ENCODE measurements around the gene UBE3C. TPM values are rescaled to one million over a fixed set of nuclear protein-coding genes. Genes with fewer than 3 reads are reported as not detected.
A peak's percentile ranks its signal among the peaks of the same experiment; 100 is the strongest.

UBE3C gene
- total RNA-seq, 1 donor from 2014 or later = 95.4 TPM

- peaks cover 33% of the 10 kb centered on the region for H3K36me3 Mint-ChIP-seq (ENCODE audit: low read depth)
Observed at GRCh38 chr7:157210682-157211081, 72.0 kb downstream of the UBE3C start.

GRCh38 chr7:157211690-157212089, 73.0 kb downstream of the UBE3C start:
- H3K27ac Mint-ChIP-seq = no peak overlapping the region
- no peaks in the 10 kb centered on the region for H3K9me3 Mint-ChIP-seq
- DNase-seq = no peak
- H3K27me3 Mint-ChIP-seq = no peaks in the 10 kb centered on the region
- H3K36me3 Mint-ChIP-seq (ENCODE audit: low read depth) = peaks cover 34% of the 10 kb centered on the region
- H3K4me1 Mint-ChIP-seq = peaks cover 4% of the 10 kb centered on the region
- intact Hi-C loops (cut with micrococcal nuclease) = no loop called here
- H3K4me3 Mint-ChIP-seq = no peak overlapping the region

More at GRCh38 chr7:157210682-157211081, 72.0 kb downstream of the UBE3C start:
- intact Hi-C loops (cut with micrococcal nuclease) = no loop called here
- H3K27me3 Mint-ChIP-seq = no peaks in the 10 kb centered on the region
- DNase-seq = no peak
- no peaks in the 10 kb centered on the region for H3K9me3 Mint-ChIP-seq
- H3K27ac Mint-ChIP-seq = no peak overlapping the region
- peaks cover 4% of the 10 kb centered on the region for H3K4me1 Mint-ChIP-seq
- no peak overlapping the region for H3K4me3 Mint-ChIP-seq

DNA sequence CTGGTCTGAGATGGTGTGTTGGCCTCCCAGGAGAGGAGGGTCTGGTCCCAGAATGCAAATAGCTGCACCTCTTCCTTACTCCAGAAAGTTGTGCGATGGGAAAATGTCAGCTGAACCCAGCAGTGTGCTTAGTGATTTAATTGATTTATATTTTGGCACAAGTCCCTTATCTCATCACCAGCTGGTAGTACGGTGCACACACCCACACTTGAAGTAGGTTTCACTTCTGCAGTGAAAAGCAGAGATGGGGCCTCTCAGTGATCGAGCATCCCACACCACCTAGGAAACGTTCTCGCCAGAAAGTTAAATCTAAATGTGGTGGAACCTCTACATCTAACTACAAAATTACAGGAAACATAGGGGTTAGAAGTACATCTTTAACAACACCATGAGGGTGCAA, 80.4 kb downstream of the UBE3C start:
- Mint-ChIP-seq H3K4me3 (no peak overlapping the region), H3K4me1 (peaks cover 3% of the 10 kb centered on the region), H3K27ac (no peak overlapping the region), H3K9me3 (no peaks in the 10 kb centered on the region), H3K36me3 (ENCODE audit: low read depth) (peaks cover 40% of the 10 kb centered on the region), H3K27me3 (no peaks in the 10 kb centered on the region)
- DNase-seq = no peak
- intact Hi-C loops (cut with micrococcal nuclease) = no loop called here

DNA sequence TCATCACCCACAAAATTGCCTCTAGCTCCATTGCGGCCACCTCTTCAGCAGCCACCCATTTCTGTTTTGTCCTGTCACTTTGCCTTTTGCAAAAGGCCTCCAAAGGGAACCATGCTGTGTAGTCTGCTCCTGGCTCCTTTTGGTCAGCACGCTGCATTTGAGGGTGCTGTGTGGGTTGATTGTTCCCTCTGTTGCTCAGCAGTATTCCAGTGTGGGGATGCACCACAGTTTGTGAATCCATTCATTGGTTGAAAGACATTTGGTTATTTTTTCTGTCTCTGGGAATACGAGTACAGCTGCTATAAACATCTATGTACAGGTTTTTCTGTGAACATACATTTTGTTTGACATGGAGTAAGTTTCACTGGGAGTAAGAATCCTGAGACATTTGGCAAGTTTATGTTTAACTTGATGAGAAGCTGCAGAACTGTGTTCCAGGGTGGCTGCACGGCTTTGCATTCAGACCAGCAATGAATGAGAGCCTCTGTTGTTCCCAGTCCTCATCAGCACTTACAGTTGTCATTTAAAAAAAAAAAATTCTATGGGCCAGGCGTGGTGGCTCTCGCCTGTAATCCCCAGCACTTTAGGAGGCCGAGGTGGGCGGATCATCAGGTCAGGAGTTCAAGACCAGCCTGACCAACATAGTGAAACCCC, 82.3 kb downstream of the UBE3C start:
- Mint-ChIP-seq H3K4me3 (no peak overlapping the region), H3K27ac (peak overlapping the region; percentile 45), H3K36me3 (ENCODE audit: low read depth) (peaks cover 50% of the 10 kb centered on the region), H3K9me3 (no peaks in the 10 kb centered on the region), H3K27me3 (no peaks in the 10 kb centered on the region), H3K4me1 (peaks cover 3% of the 10 kb centered on the region)
- no peak for DNase-seq
- intact Hi-C loops (cut with micrococcal nuclease) = no loop called here

DNA sequence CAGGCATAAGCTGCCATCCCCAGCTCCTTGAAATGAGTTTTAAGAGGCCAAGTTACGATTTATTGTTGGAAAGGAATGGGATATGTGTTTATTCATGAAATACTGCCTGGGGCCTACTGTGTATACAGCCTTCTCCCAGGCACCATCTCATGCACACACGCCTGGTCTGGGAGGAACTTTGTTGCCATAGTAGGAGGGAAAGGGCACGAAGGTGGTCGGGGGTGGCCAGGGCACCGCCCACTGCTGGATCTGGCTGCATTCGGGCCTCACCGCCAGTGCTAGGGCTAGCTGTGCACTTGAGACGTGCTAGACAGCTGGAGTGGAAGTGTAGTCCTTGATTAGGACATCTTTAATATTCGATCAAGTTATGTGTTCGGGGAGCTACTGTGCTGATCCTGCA, 84.0 kb downstream of the UBE3C start:
- Mint-ChIP-seq H3K4me3 (no peak overlapping the region), H3K27me3 (no peaks in the 10 kb centered on the region), H3K9me3 (no peaks in the 10 kb centered on the region), H3K27ac (no peak overlapping the region), H3K4me1 (peaks cover 3% of the 10 kb centered on the region), H3K36me3 (ENCODE audit: low read depth) (peaks cover 46% of the 10 kb centered on the region)
- no peak for DNase-seq
- intact Hi-C loops (cut with micrococcal nuclease) = no loop called here

DNA sequence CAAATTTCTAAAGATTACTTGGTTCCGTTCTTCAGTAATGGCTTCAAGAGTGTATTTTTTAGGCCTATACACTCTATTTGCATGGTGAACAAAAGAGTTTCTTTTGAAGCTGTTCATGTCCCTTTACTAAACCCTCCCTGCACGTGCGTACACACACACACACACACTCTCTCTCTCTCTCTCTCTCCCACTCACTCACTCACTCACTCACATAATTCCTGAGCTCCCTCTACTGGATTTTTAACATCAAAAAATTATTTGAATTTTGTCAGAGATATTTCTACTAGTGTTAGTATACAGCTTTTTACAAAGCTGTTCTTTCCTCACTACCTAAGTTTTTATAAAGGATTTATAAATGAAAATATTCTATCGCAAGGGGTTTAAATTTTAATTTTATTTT, 85.9 kb downstream of the UBE3C start:
- H3K4me1 Mint-ChIP-seq = no peaks in the 10 kb centered on the region
- no peak overlapping the region for H3K4me3 Mint-ChIP-seq
- peaks cover 40% of the 10 kb centered on the region for H3K36me3 Mint-ChIP-seq (ENCODE audit: low read depth)
- H3K27me3 Mint-ChIP-seq = no peaks in the 10 kb centered on the region
- intact Hi-C loops (cut with micrococcal nuclease) = no loop called here
- H3K27ac Mint-ChIP-seq = no peak overlapping the region
- DNase-seq = no peak
- no peaks in the 10 kb centered on the region for H3K9me3 Mint-ChIP-seq

- Mint-ChIP-seq H3K4me3 (no peak overlapping the region), H3K4me1 (no peaks in the 10 kb centered on the region), H3K27ac (no peak overlapping the region), H3K27me3 (no peaks in the 10 kb centered on the region), H3K9me3 (no peaks in the 10 kb centered on the region), H3K36me3 (ENCODE audit: low read depth) (peaks cover 45% of the 10 kb centered on the region)
- intact Hi-C loops (cut with micrococcal nuclease) = no loop called here
- DNase-seq = peak; percentile 76
Observed at GRCh38 chr7:157228864-157229422, 90.2 kb downstream of the UBE3C start.

- Mint-ChIP-seq H3K36me3 (ENCODE audit: low read depth) (peaks cover 48% of the 10 kb centered on the region), H3K4me3 (no peak overlapping the region), H3K27ac (no peak overlapping the region), H3K9me3 (no peaks in the 10 kb centered on the region), H3K27me3 (no peaks in the 10 kb centered on the region), H3K4me1 (no peaks in the 10 kb centered on the region)
- intact Hi-C loops (cut with micrococcal nuclease) = loop anchor here (5.0 kb wide), 1 partner anchor 34 kb away; no protein-coding TSS in a partner anchor
- no peak for DNase-seq
Observed at GRCh38 chr7:157233677-157234076, 95.0 kb downstream of the UBE3C start.

GRCh38 chr7:157234271-157234670, 95.5 kb downstream of the UBE3C start:
- no peak overlapping the region for H3K27ac Mint-ChIP-seq
- intact Hi-C loops (cut with micrococcal nuclease) = loop anchor here (5.0 kb wide), 1 partner anchor 33 kb away; no protein-coding TSS in a partner anchor
- no peaks in the 10 kb centered on the region for H3K27me3 Mint-ChIP-seq
- DNase-seq = no peak
- H3K4me3 Mint-ChIP-seq = no peak overlapping the region
- H3K9me3 Mint-ChIP-seq = no peaks in the 10 kb centered on the region
- H3K36me3 Mint-ChIP-seq (ENCODE audit: low read depth) = peaks cover 53% of the 10 kb centered on the region
- no peaks in the 10 kb centered on the region for H3K4me1 Mint-ChIP-seq

DNA sequence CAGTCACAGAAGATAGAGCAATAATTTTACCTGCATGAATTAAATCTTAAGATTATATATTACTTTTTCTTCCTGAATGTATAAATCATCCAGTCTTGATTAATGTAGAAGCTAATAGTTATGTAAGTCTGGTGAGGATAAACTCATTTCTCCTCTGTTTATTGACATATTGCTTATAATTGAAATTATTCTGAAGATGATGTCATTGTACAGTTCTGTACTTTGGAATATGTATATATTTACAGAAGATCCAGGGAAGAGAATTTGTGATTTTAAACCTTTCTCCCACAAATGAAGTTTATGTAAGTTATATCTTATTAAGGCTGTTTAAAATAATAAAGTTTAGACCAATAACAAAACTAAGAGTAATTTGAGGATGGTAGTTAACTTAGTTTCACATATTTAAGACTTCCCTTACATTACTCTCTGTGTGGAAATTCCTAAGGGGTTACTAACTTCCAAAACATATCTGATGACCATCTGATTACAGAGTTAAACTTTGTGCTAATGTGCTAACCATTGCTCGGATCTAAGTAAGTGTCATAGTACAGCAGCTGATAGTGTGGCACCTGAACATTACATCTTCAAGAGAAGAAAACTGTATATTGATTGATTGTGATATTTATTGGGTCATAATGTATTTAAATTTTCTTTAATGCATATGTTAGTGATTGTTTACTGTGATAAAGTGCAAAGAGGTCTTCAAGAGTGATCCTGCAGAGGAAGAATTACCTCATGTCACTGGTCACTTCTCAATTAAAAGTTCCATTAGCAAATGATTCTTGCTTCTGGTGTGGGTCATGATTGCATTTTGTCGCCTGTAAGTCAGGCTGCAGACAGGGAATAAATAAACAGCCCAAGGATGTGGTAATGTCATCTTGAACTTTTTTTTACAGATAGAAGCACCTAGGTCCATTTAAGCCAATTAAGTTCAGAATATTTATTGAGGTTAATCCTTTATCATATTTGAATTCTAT, 96.9 kb downstream of the UBE3C start:
- no peak for DNase-seq
- Mint-ChIP-seq H3K9me3 (no peaks in the 10 kb centered on the region), H3K4me3 (no peak overlapping the region), H3K27ac (no peak overlapping the region), H3K36me3 (ENCODE audit: low read depth) (peaks cover 57% of the 10 kb centered on the region), H3K4me1 (no peaks in the 10 kb centered on the region), H3K27me3 (no peaks in the 10 kb centered on the region)
- intact Hi-C loops (cut with micrococcal nuclease) = no loop called here

- no peak overlapping the region for H3K4me3 Mint-ChIP-seq
- H3K27ac Mint-ChIP-seq = peak overlapping the region; percentile 56
- H3K27me3 Mint-ChIP-seq = no peaks in the 10 kb centered on the region
- no peak for DNase-seq
- peaks cover 46% of the 10 kb centered on the region for H3K36me3 Mint-ChIP-seq (ENCODE audit: low read depth)
- H3K4me1 Mint-ChIP-seq = peaks cover 4% of the 10 kb centered on the region
- intact Hi-C loops (cut with micrococcal nuclease) = no loop called here
- no peaks in the 10 kb centered on the region for H3K9me3 Mint-ChIP-seq
Observed at GRCh38 chr7:157238087-157238486, 99.4 kb downstream of the UBE3C start.

DNA sequence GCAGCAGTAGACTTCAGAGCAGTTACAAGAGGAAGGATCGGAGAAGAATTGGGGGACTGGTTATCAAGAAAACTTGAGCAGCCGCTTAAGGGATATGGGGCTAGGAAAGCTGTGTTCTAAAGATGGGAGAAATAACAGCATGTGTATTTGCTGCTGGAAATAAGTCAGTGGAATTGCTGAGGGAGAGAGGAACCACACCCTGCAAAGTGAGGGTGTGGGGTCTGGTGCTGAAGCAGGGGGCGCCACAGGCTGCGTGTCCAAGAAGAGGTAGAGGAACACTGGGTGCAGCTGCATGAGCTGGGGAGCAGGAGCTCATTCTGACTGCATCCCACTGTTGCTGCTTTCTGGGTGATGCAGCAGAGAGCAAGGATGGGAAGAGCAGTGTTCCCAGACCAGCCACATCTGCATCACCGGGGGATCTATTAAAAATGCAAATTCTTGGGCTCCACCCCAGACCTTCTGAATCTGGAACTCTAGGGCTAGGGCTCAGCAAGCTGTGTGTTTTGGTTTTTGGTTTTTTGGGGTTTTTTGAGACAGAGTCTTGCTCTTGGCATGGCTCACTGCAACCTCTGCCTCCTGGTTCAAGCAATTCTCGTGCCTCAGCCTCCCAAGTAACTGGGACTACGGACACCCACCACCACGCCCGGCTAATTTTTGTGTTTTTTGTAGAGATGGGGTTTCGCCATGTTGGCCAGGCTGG, 101.0 kb downstream of the UBE3C start:
- H3K27ac Mint-ChIP-seq = no peak overlapping the region
- peaks cover 35% of the 10 kb centered on the region for H3K36me3 Mint-ChIP-seq (ENCODE audit: low read depth)
- DNase-seq = no peak
- no peaks in the 10 kb centered on the region for H3K9me3 Mint-ChIP-seq
- intact Hi-C loops (cut with micrococcal nuclease) = no loop called here
- H3K4me3 Mint-ChIP-seq = no peak overlapping the region
- no peaks in the 10 kb centered on the region for H3K27me3 Mint-ChIP-seq
- H3K4me1 Mint-ChIP-seq = peaks cover 4% of the 10 kb centered on the region

- Mint-ChIP-seq H3K27me3 (no peaks in the 10 kb centered on the region), H3K36me3 (ENCODE audit: low read depth) (peaks cover 35% of the 10 kb centered on the region), H3K27ac (no peak overlapping the region), H3K4me1 (peaks cover 4% of the 10 kb centered on the region), H3K9me3 (no peaks in the 10 kb centered on the region), H3K4me3 (no peak overlapping the region)
- intact Hi-C loops (cut with micrococcal nuclease) = no loop called here
- no peak for DNase-seq
Observed at GRCh38 chr7:157241631-157242030, 102.9 kb downstream of the UBE3C start.

Data from activated CD4-positive, alpha-beta T cell treated with anti-CD3 and anti-CD28 coated beads, Interleukin-2, amount 10 ng/mL, durations not matched to agents 24 days and 14 days (primary cell).